HG02840 (cell line): ENCODE results near the gene SHCBP1.
"Not testable (repeated sequence)": the region's sequence is repeated elsewhere in the genome, so short reads cannot be mapped to it uniquely, and the experiment has no call there.

ENCODE experiments used
- ATAC-seq: cut with Tn5 transposase; IDR thresholded peaks from one replicate; pipeline ENCODE4 v1.9.1; 2021; ENCODE audit warnings: mild to moderate bottlenecking, moderate library complexity, moderate number of reproducible peaks; ENCODE audit not compliant: unreplicated experiment, low FRiP score

Gene SHCBP1

GRCh38 chr16:46618516-46618915 is 2.7 kb downstream of the SHCBP1 start:
- ATAC-seq: no peak

GRCh38 chr16:46614006-46614405 is 7.2 kb downstream of the SHCBP1 start:
- ATAC-seq: no peak

- no peak for ATAC-seq
Observed at GRCh38 chr16:46613352-46613751, 7.8 kb downstream of the SHCBP1 start.

- ATAC-seq: no peak
Observed at GRCh38 chr16:46612121-46612520, 9.1 kb downstream of the SHCBP1 start.

- ATAC-seq: no peak
Observed at GRCh38 chr16:46607529-46607928, 13.7 kb downstream of the SHCBP1 start.

- no peak for ATAC-seq
Observed at GRCh38 chr16:46606231-46606630, 14.9 kb downstream of the SHCBP1 start.

GRCh38 chr16:46591257-46591656 is 29.9 kb downstream of the SHCBP1 start:
- no peak for ATAC-seq

GRCh38 chr16:46586011-46586577 is 35.1 kb downstream of the SHCBP1 start:
- no peak for ATAC-seq

GRCh38 chr16:46583036-46583435 is 38.1 kb downstream of the SHCBP1 start:
- ATAC-seq: no peak

- ATAC-seq: no peak
Observed at GRCh38 chr16:46582313-46582712, 38.9 kb downstream of the SHCBP1 start.

GRCh38 chr16:46577988-46578579 is 43.1 kb downstream of the SHCBP1 start:
- ATAC-seq: no peak

- ATAC-seq: no peak
Observed at GRCh38 chr16:46573834-46574159, 47.4 kb downstream of the SHCBP1 start.

- ATAC-seq: no peak
Observed at GRCh38 chr16:46573008-46573833, 48.0 kb downstream of the SHCBP1 start.

GRCh38 chr16:46569231-46569735 is 51.9 kb downstream of the SHCBP1 start:
- no peak for ATAC-seq

GRCh38 chr16:46568472-46569230 is 52.5 kb downstream of the SHCBP1 start:
- no peak for ATAC-seq

- ATAC-seq: no peak
Observed at GRCh38 chr16:46562979-46563378, 58.2 kb downstream of the SHCBP1 start.

GRCh38 chr16:46558018-46558417 is 63.2 kb downstream of the SHCBP1 start:
- ATAC-seq: no peak

GRCh38 chr16:46555951-46556350 is 65.2 kb downstream of the SHCBP1 start:
- no peak for ATAC-seq

- not testable (repeated sequence) for ATAC-seq
Observed at GRCh38 chr16:46554435-46554834, 66.7 kb downstream of the SHCBP1 start.

- no peak for ATAC-seq
Observed at GRCh38 chr16:46549477-46549876, 71.7 kb downstream of the SHCBP1 start.
